ENCODE results near the gene PAPPA2. TPM values are rescaled to one million over a fixed set of nuclear protein-coding genes. Genes with fewer than 3 reads are reported as not detected.

The PAPPA2 gene
- polyA plus RNA-seq, 1 donor: 1.4 TPM

GRCh38 chr1:176885751-176886150 lies 422.8 kb downstream of the PAPPA2 start:
- H3K9me3 ChIP-seq (ENCODE audit: control insufficient read depth, low read depth, low read length): no peaks in the 10 kb centered on the region
- no peaks in the 10 kb centered on the region for H3K27me3 ChIP-seq (ENCODE audit: control insufficient read depth, insufficient read depth, low read length)
- no peaks in the 10 kb centered on the region for H3K36me3 ChIP-seq (ENCODE audit: control insufficient read depth, insufficient read depth, low read length)
- H3K27ac ChIP-seq (ENCODE audit: low read length): no peak overlapping the region
- no peak for DNase-seq
- no peak overlapping the region for H3K4me3 ChIP-seq (ENCODE audit: low read length)
- 83% methylated on average over 2 of the region's 2 CpGs for WGBS (ENCODE audit: insufficient coverage, low lambda C conversion rate)
- H3K4me1 ChIP-seq (ENCODE audit: control insufficient read depth, insufficient read depth, low read length): no peaks in the 10 kb centered on the region

GRCh38 chr1:176888471-176889032 lies 425.6 kb downstream of the PAPPA2 start:
- 100% methylated on average over 1 of the region's 3 CpGs for WGBS (ENCODE audit: insufficient coverage, low lambda C conversion rate)
- DNase-seq: no peak
- Histone ChIP-seq H3K27me3 (ENCODE audit: control insufficient read depth, insufficient read depth, low read length) (peaks cover 2% of the 10 kb centered on the region), H3K4me1 (ENCODE audit: control insufficient read depth, insufficient read depth, low read length) (no peaks in the 10 kb centered on the region), H3K4me3 (ENCODE audit: low read length) (no peak overlapping the region), H3K36me3 (ENCODE audit: control insufficient read depth, insufficient read depth, low read length) (no peaks in the 10 kb centered on the region), H3K9me3 (ENCODE audit: control insufficient read depth, low read depth, low read length) (no peaks in the 10 kb centered on the region), H3K27ac (ENCODE audit: low read length) (no peak overlapping the region)

GRCh38 chr1:176893625-176894352 lies 430.8 kb downstream of the PAPPA2 start:
- Histone ChIP-seq H3K27ac (ENCODE audit: low read length) (no peak overlapping the region), H3K36me3 (ENCODE audit: control insufficient read depth, insufficient read depth, low read length) (no peaks in the 10 kb centered on the region), H3K27me3 (ENCODE audit: control insufficient read depth, insufficient read depth, low read length) (peaks cover 10% of the 10 kb centered on the region), H3K9me3 (ENCODE audit: control insufficient read depth, low read depth, low read length) (no peaks in the 10 kb centered on the region), H3K4me1 (ENCODE audit: control insufficient read depth, insufficient read depth, low read length) (peaks cover 5% of the 10 kb centered on the region), H3K4me3 (ENCODE audit: low read length) (no peak overlapping the region)
- no peak for DNase-seq
- WGBS (ENCODE audit: insufficient coverage, low lambda C conversion rate): no CpG with 5 or more reads among the region's 7 CpGs

GRCh38 chr1:176894450-176894849 lies 431.5 kb downstream of the PAPPA2 start:
- no peaks in the 10 kb centered on the region for H3K9me3 ChIP-seq (ENCODE audit: control insufficient read depth, low read depth, low read length)
- H3K36me3 ChIP-seq (ENCODE audit: control insufficient read depth, insufficient read depth, low read length): no peaks in the 10 kb centered on the region
- peaks cover 10% of the 10 kb centered on the region for H3K27me3 ChIP-seq (ENCODE audit: control insufficient read depth, insufficient read depth, low read length)
- DNase-seq: no peak
- no peak overlapping the region for H3K27ac ChIP-seq (ENCODE audit: low read length)
- WGBS (ENCODE audit: insufficient coverage, low lambda C conversion rate): no CpG with 5 or more reads among the region's 8 CpGs
- H3K4me1 ChIP-seq (ENCODE audit: control insufficient read depth, insufficient read depth, low read length): peaks cover 5% of the 10 kb centered on the region
- no peak overlapping the region for H3K4me3 ChIP-seq (ENCODE audit: low read length)

Data from large intestine (tissue), 3 donors.